ENCODE results near the gene TPTE.
"Not testable (repeated sequence)": the region's sequence is repeated elsewhere in the genome, so short reads cannot be mapped to it uniquely, and the experiment has no call there.

- TF ChIP-seq CTCF (IDR thresholded peaks at IDR 0.05; ENCODE audit: insufficient read depth, low read length); POLR2AphosphoS5 (IDR thresholded peaks at IDR 0.05; ENCODE audit: low read depth); GABPA (IDR thresholded peaks at IDR 0.05; ENCODE audit: low read depth): not testable (repeated sequence)
These were observed 23.0 kb downstream of the TPTE start for GRCh38 chr21:10544376-10544775.
